K562 (cell line): ENCODE measurements around the gene ENOX2. TPM values are rescaled to one million over a fixed set of nuclear protein-coding genes. Genes with fewer than 3 reads are reported as not detected.

ENCODE experiments used
- HNRNPK ChIP-seq: fragments of 200-400 bp; formaldehyde crosslinking; IDR thresholded peaks from one replicate; pipeline ENCODE4 v1.6.1; 2018; ENCODE audit warnings: mild to moderate bottlenecking, low read depth, low read length; ENCODE audit not compliant: poor library complexity, severe bottlenecking
- MECOM ChIP-seq: fragments of 250-450 bp; sonication (Bioruptor Pico); IDR thresholded peaks from 2 replicates; pipeline ENCODE4 v1.8.0; 2022; ENCODE audit warnings: inconsistent platforms
- NR2C1 ChIP-seq, 2 experiments: fragments of 450-650 bp; IDR thresholded peaks; 2 replicates each; pipeline ENCODE4 v1.6.1; 2017; ENCODE audit warnings: mild to moderate bottlenecking in 2 of 2, antibody characterized with exemption in 1 of 2, inconsistent platforms in 1 of 2, missing compliant biosample characterization in 1 of 2, missing genetic modification characterization in 1 of 2
- POLR2H ChIP-seq: IDR thresholded peaks from 2 replicates; pipeline ENCODE4 v1.6.1; 2016; ENCODE audit warnings: missing genetic modification characterization, low read depth, mild to moderate bottlenecking, control low read depth, missing compliant biosample characterization, moderate library complexity
- ZNF717 ChIP-seq: fragments of 250-450 bp; sonication (Bioruptor Pico); IDR thresholded peaks from 2 replicates; pipeline ENCODE4 v1.5.0; 2021
- polyA plus RNA-seq, 8 experiments: library from polyadenylated mRNA; depleted of rRNA in 4 of 8; stranded (reverse) in 5 of 8; unstranded in 3 of 8; fragments of >200 nt; fragmentation: Nextera tagmentation in 2 of 8; fragmentation: Illumina TruSeq in 1 of 8; extraction: Ambion mirVana in 2 of 8; extraction: Trizol in 1 of 8; gene quantifications; 2 replicates each; pipeline versions ENCODE4 v1.2.1 to v1.2.3, GENCODE V29; 2011 to 2014; ENCODE audit warnings: inconsistent platforms in 1 of 8, missing spikeins in 1 of 8
- total RNA-seq, 7 experiments: library from RNA; depleted of rRNA in 6 of 7; stranded (reverse); fragments of >200 nt in 6 of 7; fragmentation: Illumina TruSeq in 2 of 7; extraction: Trizol in 2 of 7; gene quantifications; 2 replicates each; pipeline versions ENCODE4 v1.2.1 to v1.2.3, GENCODE V29; 2011 to 2021; ENCODE audit warnings: low replicate concordance in 1 of 7
- TF ChIP-seq, protein P1 (sequence below): fragments of 250-450 bp; sonication (Bioruptor Pico); IDR thresholded peaks from 2 replicates; pipeline ENCODE4 v1.9.0; 2021; ENCODE audit warnings: mild to moderate bottlenecking
- TF ChIP-seq, protein P2 (sequence below): fragments of 200-400 bp; formaldehyde crosslinking; IDR thresholded peaks from 2 replicates; pipeline ENCODE4 v1.6.1; 2017; ENCODE audit warnings: mild to moderate bottlenecking, low read depth, low read length, moderate library complexity

ENOX2 gene
- total and polyA plus RNA-seq, 9 of the 15 experiments (the other 6 are each of a cell fraction or from before 2014, with no cell fraction given), result 6.1 to 24.0 (median 13.8) TPM

DNA sequence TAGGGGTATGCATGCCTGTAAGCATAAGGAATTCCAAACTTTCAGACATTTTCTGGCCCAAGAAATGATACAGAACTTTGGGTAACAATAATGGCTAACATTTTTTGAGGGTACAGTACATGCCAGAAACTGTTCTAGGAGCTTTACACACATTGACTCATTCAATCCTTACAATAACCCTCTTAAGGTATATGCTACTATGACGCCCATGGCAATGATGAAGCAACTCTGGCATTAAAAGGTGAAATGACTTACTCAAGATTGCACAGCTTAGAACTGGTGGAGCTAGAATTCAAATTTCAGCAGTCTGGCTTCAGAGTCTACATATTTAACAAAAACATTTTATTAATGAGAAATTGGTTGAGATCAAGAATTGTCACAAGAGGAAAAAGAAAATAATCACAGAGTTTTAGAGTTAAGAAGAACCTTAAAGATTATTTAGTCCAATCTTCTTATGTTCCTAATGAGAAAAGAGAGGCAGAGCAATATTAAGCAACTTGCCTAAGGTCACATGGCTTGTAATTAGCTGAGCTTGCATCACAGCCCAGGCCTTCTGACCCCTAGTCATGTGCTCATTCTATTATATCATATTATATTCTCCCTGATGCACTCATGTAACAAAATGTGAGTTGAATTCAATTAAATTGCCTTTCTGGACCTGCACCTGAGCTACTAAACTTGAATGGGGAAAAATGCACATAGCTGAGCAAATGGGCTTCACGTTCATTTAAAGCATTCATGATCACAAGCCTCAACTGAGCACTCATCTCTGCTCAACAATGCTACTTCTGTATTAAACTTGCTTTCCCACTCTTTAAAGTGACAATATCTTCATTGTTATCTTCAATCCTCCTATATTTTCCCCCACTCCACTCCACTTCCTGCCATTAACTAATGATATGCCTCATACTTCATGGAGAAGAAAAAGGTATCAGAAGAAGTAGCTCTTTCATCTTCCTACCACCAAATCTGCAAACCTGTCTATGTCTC lies 73.2 kb downstream of the ENOX2 start (continued):
- TF ChIP-seq, protein P1, sequence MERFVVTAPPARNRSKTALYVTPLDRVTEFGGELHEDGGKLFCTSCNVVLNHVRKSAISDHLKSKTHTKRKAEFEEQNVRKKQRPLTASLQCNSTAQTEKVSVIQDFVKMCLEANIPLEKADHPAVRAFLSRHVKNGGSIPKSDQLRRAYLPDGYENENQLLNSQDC, result no peak
- TF ChIP-seq MECOM (CRISPR knock-in tag) (no peak), POLR2H (tag) (no peak), HNRNPK (no peak), ZNF717 (CRISPR knock-in tag) (no peak), NR2C1 (IDR thresholded peaks at IDR 0.05) (no peak), NR2C1 (tag; IDR thresholded peaks at IDR 0.05) (peak; percentile 61; the same call in 1 of the 2 replicates)
- TF ChIP-seq, protein P2, sequence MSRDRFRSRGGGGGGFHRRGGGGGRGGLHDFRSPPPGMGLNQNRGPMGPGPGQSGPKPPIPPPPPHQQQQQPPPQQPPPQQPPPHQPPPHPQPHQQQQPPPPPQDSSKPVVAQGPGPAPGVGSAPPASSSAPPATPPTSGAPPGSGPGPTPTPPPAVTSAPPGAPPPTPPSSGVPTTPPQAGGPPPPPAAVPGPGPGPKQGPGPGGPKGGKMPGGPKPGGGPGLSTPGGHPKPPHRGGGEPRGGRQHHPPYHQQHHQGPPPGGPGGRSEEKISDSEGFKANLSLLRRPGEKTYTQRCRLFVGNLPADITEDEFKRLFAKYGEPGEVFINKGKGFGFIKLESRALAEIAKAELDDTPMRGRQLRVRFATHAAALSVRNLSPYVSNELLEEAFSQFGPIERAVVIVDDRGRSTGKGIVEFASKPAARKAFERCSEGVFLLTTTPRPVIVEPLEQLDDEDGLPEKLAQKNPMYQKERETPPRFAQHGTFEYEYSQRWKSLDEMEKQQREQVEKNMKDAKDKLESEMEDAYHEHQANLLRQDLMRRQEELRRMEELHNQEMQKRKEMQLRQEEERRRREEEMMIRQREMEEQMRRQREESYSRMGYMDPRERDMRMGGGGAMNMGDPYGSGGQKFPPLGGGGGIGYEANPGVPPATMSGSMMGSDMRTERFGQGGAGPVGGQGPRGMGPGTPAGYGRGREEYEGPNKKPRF, result no peak
- TF ChIP-seq, all 486 proteins: peak for 13
